ENCODE measurements around the gene SDHAF4. TPM values are rescaled to one million over a fixed set of nuclear protein-coding genes. Genes with fewer than 3 reads are reported as not detected.

SDHAF4 gene
- total and polyA plus RNA-seq, 9 donors = 6.1 to 17.7 (median 9.5) TPM

GRCh38 chr6:70575899-70576495 is 9.3 kb downstream of the SDHAF4 start:
- H3K4me3 ChIP-seq = no peak overlapping the region
- H3K27me3 ChIP-seq = no peaks in the 10 kb centered on the region
- intact Hi-C loops (cut with DNase I) = no loop called here
- WGBS, 3 donors = 66 to 78% (median 70%) methylated on average over 7 of the region's 7 CpGs
- no peaks in the 10 kb centered on the region for H3K4me1 ChIP-seq (ENCODE audit: insufficient read depth)
- H3K27ac ChIP-seq = no peak overlapping the region
- no peaks in the 10 kb centered on the region for H3K36me3 ChIP-seq
- TF ChIP-seq POLR2A (IDR thresholded peaks at IDR 0.05) = no peak
- TF ChIP-seq CTCF (IDR thresholded peaks at IDR 0.05) = no peak
- H3K9me3 ChIP-seq = no peaks in the 10 kb centered on the region
- no peak for DNase-seq

GRCh38 chr6:70586114-70586513 is 19.4 kb downstream of the SDHAF4 start:
- Histone ChIP-seq H3K27me3 (no peaks in the 10 kb centered on the region), H3K9me3 (no peaks in the 10 kb centered on the region), H3K27ac (no peak overlapping the region), H3K4me3 (no peak overlapping the region), H3K4me1 (ENCODE audit: insufficient read depth) (no peaks in the 10 kb centered on the region), H3K36me3 (no peaks in the 10 kb centered on the region)
- intact Hi-C loops (cut with DNase I) = no loop called here
- no peak for DNase-seq
- 86 to 96% (median 87%) methylated on average over 1 of the region's 1 CpG for WGBS, 3 donors
- no peak for TF ChIP-seq CTCF (IDR thresholded peaks at IDR 0.05)

GRCh38 chr6:70590400-70590799 is 23.7 kb downstream of the SDHAF4 start:
- intact Hi-C loops (cut with DNase I) = no loop called here
- H3K4me1 ChIP-seq (ENCODE audit: insufficient read depth) = no peaks in the 10 kb centered on the region
- no peaks in the 10 kb centered on the region for H3K9me3 ChIP-seq
- no peak overlapping the region for H3K4me3 ChIP-seq
- TF ChIP-seq POLR2A (IDR thresholded peaks at IDR 0.05) (no peak), EP300 (IDR thresholded peaks at IDR 0.05) (no peak), CTCF (IDR thresholded peaks at IDR 0.05) (no peak)
- H3K27ac ChIP-seq = no peak overlapping the region
- no peak for DNase-seq
- H3K36me3 ChIP-seq = no peaks in the 10 kb centered on the region
- no peaks in the 10 kb centered on the region for H3K27me3 ChIP-seq

- Histone ChIP-seq H3K27me3 (no peaks in the 10 kb centered on the region), H3K9me3 (no peaks in the 10 kb centered on the region), H3K36me3 (no peaks in the 10 kb centered on the region), H3K4me1 (ENCODE audit: insufficient read depth) (no peaks in the 10 kb centered on the region), H3K4me3 (no peak overlapping the region), H3K27ac (no peak overlapping the region)
- DNase-seq = no peak
- no peak for TF ChIP-seq EP300 (IDR thresholded peaks at IDR 0.05)
- no peak for TF ChIP-seq POLR2A (IDR thresholded peaks at IDR 0.05)
- TF ChIP-seq CTCF (IDR thresholded peaks at IDR 0.05) = no peak
- intact Hi-C loops (cut with DNase I) = no loop called here
- WGBS, 3 donors = 57 to 80% (median 75%) methylated on average over 5 of the region's 5 CpGs
These were observed 25.8 kb downstream of the SDHAF4 start for GRCh38 chr6:70592391-70593117.
